Stimulated activated CD4-positive, alpha-beta T cell treated with anti-CD3 and anti-CD28 coated beads, Interleukin-4, amount 100 ng/mL, for 1 hour (primary cell): ENCODE data around the gene C3orf70.
"Not testable (repeated sequence)": the region's sequence is repeated elsewhere in the genome, so short reads cannot be mapped to it uniquely, and the experiment has no call there.

ENCODE experiments used
- DNase-seq: peaks from one replicate; pipeline ENCODE4 v3.0.0-alpha.2; 2020

The C3orf70 gene

GRCh38 chr3:185151101-185151963 is 1.5 kb downstream of the C3orf70 start:
- no peak for DNase-seq

DNA sequence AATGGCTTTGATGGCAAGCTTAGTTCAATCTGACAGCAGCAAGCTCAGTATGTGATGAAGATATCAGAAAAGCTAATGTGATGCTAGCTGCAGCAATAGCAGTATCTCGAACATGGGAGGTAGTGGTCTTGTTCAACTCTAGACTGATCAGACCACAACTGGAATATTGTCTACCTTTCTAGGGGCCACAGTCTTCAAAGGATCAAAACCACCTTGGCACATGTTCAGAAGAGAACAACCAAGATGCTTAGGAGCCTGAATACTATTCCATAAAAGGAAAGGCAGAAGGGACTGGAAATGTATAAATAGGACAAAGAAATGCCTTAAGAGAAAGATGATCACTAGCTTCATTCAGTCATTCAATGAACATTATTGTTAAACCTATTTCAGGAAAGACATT is 2.3 kb downstream of the C3orf70 start:
- DNase-seq = no peak

- DNase-seq = no peak
Measured at GRCh38 chr3:185149591-185149990, 3.3 kb downstream of the C3orf70 start.

DNA sequence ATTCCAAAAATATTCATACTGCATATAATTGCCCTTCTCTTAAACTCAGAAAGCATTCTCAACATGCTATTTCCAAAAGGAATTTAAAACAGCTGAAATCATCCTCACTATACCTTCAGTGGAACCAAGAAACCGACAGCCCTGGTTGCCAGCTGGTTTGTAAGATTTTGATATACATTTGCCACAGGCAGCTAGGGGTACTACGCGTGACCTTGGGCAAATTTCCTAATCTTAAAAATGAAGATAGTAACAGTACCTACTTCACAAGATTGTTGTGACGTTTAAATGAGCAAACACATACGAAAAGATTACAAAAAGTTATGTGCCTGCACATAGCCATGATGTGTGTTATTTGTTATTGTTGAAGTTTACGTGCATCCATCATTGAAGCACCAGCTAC is 7.3 kb downstream of the C3orf70 start:
- no peak for DNase-seq

DNA sequence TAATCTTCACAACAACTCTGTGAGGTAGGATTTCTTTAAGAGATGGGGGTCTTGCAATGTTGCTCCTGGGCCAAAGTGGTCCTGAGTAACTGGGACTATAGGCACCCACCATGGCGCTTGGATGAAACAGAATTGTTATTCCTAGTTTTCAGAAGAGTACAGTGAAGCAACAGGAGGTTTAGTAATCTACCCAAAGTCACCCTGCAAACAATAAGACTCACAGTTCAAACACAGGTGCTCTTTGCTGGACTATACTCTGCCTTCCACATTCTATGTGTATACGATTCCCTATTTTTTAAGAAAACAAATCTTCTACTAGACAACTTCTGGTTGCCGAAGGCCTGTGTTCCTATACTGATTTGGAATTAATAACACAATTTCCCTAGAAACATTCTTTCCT is 8.1 kb downstream of the C3orf70 start:
- no peak for DNase-seq

- DNase-seq = no peak
Measured at GRCh38 chr3:185137821-185138220, 15.0 kb downstream of the C3orf70 start.

DNA sequence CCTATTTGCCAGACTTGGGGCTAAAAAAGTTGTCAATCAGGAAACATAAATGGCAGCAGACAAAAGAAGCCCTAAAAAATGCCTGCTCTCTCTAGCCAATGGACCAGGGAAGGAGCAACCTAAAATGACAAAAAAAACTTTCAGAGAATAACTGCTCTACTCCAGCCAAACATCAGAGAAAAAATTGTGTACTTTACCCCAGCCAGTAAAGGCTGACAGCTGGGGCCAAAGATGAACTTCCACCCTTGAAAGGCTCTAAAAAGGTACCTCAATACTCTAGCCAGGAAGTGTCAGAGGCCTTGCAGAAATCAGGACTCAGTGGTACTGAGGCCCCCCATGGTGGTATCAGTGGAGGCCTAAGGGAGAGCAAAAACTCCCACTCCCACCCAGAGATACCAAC is 18.4 kb downstream of the C3orf70 start:
- no peak for DNase-seq

- no peak for DNase-seq
Measured at GRCh38 chr3:185131602-185132256, 21.1 kb downstream of the C3orf70 start.

DNA sequence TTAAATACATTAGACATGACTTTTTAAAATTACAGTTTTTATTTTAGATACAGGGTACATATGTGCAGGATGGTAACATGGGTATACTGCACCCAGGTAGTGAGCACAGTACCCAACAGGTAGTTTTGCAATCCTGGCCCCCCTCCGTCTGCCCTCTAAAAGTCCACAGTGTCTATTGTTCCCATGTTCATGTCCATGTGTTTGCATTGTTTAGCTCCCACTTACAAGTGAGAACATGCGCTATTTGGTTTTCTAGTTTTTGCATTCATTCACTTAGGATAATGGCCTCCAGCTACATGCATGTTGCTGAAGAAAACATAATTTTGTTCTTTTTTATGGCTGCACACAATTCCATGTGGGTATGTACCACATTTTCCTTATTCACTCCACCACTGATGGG is 23.8 kb downstream of the C3orf70 start:
- no peak for DNase-seq

DNA sequence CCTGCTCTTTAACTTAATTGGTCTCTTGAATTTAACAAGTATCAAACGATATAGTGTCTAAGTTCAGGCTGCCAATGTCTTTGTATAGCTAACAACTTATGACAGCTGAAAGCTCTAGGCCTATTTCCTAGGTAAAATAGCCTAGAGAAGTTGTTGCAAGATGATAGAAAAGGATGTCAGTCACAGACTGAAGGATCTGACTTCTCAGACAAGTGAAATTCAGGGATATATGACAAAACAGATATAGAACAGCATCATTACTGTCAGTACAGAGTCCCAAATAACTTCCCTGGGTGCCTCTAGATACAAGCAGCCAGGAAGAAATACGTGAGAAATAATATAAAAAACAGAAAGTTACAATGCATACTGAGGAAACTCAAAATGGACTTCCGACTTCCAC is 26.7 kb downstream of the C3orf70 start:
- no peak for DNase-seq

DNA sequence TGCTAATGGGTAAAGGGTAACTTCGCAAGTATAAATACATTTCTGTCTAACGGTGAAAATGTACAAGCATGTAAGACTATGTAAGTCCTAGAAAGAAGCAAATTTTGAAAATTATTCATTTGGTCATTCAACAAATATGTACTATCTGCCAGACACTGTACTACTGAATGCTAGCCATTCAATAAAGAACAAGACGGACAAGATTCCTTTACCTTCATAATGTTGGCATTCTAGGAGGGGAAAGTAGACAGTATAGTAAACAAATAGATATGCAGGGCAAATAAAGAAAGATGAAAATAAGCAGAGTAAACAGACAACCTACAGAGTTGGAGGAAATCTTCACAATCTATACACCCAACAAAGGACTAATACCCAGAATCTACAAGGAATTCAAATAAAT is 32.7 kb downstream of the C3orf70 start:
- no peak for DNase-seq

DNA sequence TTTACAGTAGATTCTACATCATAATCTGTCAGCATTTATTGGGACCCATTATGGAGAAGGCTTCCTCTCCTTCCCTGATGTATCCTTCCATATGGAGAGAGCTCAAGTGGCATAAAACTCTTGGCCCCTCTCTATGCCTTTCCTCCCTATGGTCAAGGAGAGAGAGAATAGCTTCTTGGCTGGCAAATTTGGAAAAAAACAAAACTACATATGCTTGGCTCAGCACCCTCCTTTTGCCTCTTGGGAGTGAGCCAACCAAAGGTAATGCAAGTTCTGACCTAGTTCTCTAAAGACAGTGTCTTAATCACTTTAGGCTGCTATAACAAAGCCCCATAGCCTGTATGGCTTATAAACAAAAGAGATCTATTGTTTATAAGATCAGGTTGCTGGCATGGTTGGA is 37.5 kb downstream of the C3orf70 start:
- DNase-seq = no peak

DNA sequence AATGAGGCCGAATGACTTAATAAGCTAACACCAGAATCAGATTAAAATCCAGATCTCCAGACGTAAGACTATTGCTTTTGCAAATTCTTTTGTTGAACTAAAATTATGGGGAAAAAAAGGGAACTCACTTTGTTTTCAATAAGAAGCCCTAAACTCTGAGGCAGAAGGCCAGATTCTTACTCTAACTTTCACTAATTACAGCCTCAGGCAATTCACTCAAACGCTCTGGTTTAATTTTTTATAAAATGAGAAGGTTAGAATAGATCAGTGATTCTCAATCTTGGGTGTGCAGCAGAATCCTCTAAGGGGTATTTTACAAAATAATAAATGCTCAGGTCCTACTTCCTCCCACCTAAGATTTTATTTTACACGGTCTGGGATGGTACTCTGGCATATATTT is 38.1 kb downstream of the C3orf70 start:
- DNase-seq = no peak

GRCh38 chr3:185112186-185112585 is 40.7 kb downstream of the C3orf70 start:
- DNase-seq = no peak

DNA sequence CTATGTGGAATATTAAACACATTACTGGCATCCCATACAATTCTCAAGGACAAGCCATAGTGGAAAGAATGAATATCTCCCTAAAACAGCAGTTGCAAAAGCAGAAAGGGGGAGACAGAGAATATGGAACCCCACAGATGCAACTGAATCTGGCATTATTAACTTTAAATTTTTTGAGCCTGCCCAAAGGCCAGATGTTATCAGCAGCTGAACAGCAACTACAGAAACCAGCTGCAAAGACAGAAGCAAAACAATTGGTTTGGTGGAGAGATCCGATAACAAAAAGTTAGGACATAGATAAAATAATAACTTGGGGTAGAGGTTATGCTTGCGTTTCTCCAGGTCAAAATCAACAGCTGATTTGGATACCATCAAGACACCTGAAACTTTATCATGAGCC is 43.8 kb downstream of the C3orf70 start:
- DNase-seq = not testable (repeated sequence)

DNA sequence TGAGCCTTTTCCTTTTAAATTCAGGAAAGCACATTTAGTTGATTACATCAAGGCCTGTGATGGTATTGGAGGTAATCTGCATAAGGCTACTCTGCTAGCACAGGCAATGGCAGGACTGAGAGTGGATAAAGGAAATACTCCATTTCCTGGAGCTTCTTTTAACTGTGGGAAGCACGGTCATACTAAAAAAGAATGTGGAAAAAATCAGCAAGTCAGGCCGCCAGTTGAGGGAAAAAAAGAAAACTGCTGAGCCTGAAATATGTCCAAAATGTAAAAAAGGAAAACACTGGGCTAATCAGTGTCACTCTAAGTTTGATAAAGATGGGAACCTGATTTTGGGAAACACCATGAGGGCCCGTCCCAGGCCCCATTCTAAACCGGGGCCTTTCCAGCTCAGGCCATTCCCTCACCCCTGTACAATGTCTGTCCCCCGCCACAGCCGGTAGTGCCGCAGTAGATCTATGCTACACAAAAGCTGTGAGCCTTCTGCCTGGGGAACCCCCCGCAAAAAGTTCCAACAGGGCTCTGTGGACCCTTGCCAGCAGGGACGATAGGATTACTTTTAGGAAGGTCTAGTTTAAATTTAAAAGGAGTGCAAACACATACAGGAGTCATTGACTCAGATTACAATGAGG is 46.5 kb downstream of the C3orf70 start:
- not testable (repeated sequence) for DNase-seq

DNA sequence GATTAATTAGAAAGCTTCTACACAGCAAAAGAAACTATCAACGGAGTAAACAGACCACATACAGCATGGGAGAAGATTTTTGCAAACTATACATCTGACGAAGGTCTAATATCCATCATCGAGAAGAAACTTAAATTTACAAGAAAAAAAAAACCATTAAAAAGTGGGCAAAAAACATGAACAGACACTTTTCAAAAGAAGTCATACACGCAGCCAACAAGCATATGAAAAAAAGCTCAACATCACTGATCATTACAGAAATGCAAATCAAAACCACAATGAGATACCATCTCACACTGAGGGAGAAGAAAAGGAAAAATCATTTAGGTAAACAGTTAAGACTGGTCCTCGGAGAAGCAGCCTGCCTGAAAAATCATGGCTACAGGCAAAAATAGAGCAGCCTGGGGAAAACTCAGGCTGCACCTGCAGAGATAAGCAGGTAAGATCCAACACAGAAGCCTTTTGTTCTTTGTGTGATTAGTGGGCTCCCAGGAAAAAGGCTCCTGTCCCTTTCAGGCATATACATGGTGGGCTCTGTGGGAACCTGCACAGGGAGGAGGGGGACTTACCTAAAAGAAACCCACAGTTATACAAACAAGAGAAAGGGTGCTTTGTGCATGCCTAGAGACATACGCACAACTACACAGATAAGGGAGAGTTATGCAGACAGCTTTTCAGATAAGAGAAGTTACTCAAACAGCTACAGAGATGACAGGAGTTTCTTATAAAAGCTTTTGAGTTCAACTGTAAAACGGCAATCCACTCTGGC is 49.3 kb downstream of the C3orf70 start:
- DNase-seq = no peak

DNA sequence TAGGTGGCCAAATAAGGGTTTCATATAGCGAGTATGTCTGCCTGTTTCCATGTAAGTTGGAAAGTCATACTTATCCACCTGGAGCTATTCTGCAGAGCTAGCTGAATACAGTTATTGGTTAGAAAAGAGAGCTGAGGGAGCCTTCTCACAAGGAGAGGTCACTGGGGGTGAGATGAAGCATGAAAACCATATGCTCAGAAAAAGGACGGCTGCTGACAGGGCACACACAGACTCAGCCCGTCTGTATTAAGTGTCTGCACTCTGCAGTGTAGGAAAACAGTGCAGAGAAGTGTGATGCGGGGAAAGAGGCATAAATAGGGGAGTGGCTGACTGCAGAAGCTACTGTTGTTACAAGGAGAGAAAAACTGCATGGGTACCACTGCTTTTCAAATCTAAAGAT is 58.2 kb downstream of the C3orf70 start:
- DNase-seq = no peak

DNA sequence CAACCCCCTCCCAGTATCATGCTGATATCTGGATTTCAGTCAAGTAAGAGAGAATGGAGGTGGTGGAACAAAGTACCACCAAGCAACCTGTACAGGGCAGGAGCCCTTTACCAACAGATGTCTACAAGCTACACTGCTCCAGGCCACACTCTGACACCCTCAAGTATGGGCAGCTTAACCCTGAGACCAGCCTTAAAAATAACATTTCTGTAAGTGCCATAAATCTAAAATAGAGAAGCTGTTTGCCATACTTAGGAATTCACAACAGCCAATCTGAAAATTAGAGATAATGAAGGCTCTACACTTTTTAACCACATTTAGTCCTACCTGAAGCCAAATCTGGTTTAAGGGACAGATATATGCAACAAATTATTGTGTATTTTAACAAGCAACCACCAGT is 59.7 kb downstream of the C3orf70 start:
- DNase-seq = no peak

GRCh38 chr3:185090811-185091210 is 62.0 kb downstream of the C3orf70 start:
- no peak for DNase-seq

- DNase-seq = no peak
Measured at GRCh38 chr3:185089751-185090150, 63.1 kb downstream of the C3orf70 start.

DNA sequence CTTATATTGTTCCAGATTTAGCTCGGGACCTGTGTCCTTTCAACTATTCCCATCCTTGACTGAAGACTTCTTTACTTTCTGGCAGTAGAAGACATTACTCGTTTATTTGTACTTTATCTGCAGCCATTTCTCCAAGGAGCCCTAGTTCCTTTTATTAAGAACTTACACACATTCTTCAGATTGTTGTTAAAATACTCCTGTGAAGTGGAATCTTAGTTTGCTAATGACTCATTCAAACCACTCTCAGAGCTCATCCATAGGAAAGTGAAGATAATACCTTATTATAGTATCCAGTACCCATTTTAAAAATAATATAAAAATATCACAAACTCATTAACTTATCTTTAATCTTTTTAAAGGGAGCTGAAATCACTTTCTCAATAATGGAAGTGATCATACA is 63.5 kb downstream of the C3orf70 start:
- no peak for DNase-seq

- DNase-seq = no peak
Measured at GRCh38 chr3:185087419-185087818, 65.4 kb downstream of the C3orf70 start.
